ENCODE measurements around the gene EVI5L. TPM values are rescaled to one million over a fixed set of nuclear protein-coding genes. Genes with fewer than 3 reads are reported as not detected.

EVI5L gene
- total and polyA plus RNA-seq, 4 donors, result 1.4 to 5.0 (median 4.4) TPM

GRCh38 chr19:7908742-7909461 lies 78.9 kb downstream of the EVI5L start:
- H3K36me3 ChIP-seq (ENCODE audit: control insufficient read depth in 4 of 4, insufficient read depth in 3 of 4, low read depth in 1 of 4, low read length in 3 of 4), result peaks cover 0 to 27% (median 12%) of the 10 kb centered on the region in 4 donors
- DNase-seq (ENCODE audit: low spot score), result no peak
- peaks cover 7 to 29% (median 13%) of the 10 kb centered on the region in 4 donors for H3K4me1 ChIP-seq (ENCODE audit: control insufficient read depth in 4 of 4, insufficient read depth in 4 of 4, low read length in 3 of 4)
- 94% methylated on average over 19 of the region's 19 CpGs for WGBS
- no peak overlapping the region for H3K27ac ChIP-seq (ENCODE audit: low read depth in 1 of 2, low read length in 2 of 2)
- H3K9ac ChIP-seq (ENCODE audit: low read depth in 1 of 2, low read length in 2 of 2), result no peak overlapping the region
- H3K4me3 ChIP-seq (ENCODE audit: low read depth in 1 of 3, low read length in 3 of 3), result no peak overlapping the region
- H3K9me3 ChIP-seq (ENCODE audit: control insufficient read depth in 4 of 4, low read length in 3 of 4), result no peaks in the 10 kb centered on the region
- no peaks in the 10 kb centered on the region for H3K27me3 ChIP-seq (ENCODE audit: control insufficient read depth in 4 of 4, insufficient read depth in 4 of 4, low read length in 3 of 4)
- TF ChIP-seq ATF3 (IDR thresholded peaks at IDR 0.05), result no peak
- no peak for TF ChIP-seq MAX (IDR thresholded peaks at IDR 0.05)
- TF ChIP-seq HNF4G (IDR thresholded peaks at IDR 0.05), result no peak
- TF ChIP-seq HNF4A (conservative IDR thresholded peaks at IDR 0.05), result no peak
- TF ChIP-seq ZBTB33 (IDR thresholded peaks at IDR 0.05), result no peak
- no peak for TF ChIP-seq REST (IDR thresholded peaks at IDR 0.05)
- TF ChIP-seq FOXA1 (IDR thresholded peaks at IDR 0.05), result no peak
- no peak for TF ChIP-seq GABPA (IDR thresholded peaks at IDR 0.05 in 1 of 2, conservative IDR thresholded peaks at IDR 0.05 in 1 of 2)
- TF ChIP-seq FOXA2 (IDR thresholded peaks at IDR 0.05), result no peak
- TF ChIP-seq JUND (IDR thresholded peaks at IDR 0.05), result no peak
- no peak for TF ChIP-seq EGR1 (IDR thresholded peaks at IDR 0.05; ENCODE audit: low read depth in 2 of 2)
- no peak for TF ChIP-seq TAF1 (conservative IDR thresholded peaks at IDR 0.05)
- no peak for TF ChIP-seq CTCF (IDR thresholded peaks at IDR 0.05; ENCODE audit: low read depth, low read length, missing input control)
- TF ChIP-seq RAD21 (IDR thresholded peaks at IDR 0.05), result no peak
- no peak for TF ChIP-seq RXRA (IDR thresholded peaks at IDR 0.05)
- TF ChIP-seq NR2F2 (IDR thresholded peaks at IDR 0.05), result no peak
- TF ChIP-seq YY1 (IDR thresholded peaks at IDR 0.05), result no peak
- TF ChIP-seq SP1 (IDR thresholded peaks at IDR 0.05), result no peak
